DOHH2 (cell line): Measurements from ENCODE around the gene MYH7B.

Experiments
- CTCF ChIP-seq: fragments of 200-600 bp; sonication (generic); IDR thresholded peaks from one replicate; pipeline ENCODE4 v1.5.1; 2014; ENCODE audit warnings: antibody characterized with exemption, mild to moderate bottlenecking, low read depth, low read length; ENCODE audit not compliant: poor library complexity, severe bottlenecking
- EZH2phosphoT487 ChIP-seq: fragments of 200-600 bp; sonication (generic); IDR thresholded peaks from 2 replicates; pipeline ENCODE4 v1.6.1; 2017; ENCODE audit warnings: borderline replicate concordance, mild to moderate bottlenecking, antibody characterized with exemption, low read length, moderate library complexity, mixed read lengths

- TF ChIP-seq EZH2phosphoT487 (no peak), CTCF (no peak)
Measured at GRCh38 chr20:34984756-34985261, 29.1 kb downstream of the MYH7B start.
